Measurements from ENCODE around the gene MIS18A.

Gene MIS18A

DNA sequence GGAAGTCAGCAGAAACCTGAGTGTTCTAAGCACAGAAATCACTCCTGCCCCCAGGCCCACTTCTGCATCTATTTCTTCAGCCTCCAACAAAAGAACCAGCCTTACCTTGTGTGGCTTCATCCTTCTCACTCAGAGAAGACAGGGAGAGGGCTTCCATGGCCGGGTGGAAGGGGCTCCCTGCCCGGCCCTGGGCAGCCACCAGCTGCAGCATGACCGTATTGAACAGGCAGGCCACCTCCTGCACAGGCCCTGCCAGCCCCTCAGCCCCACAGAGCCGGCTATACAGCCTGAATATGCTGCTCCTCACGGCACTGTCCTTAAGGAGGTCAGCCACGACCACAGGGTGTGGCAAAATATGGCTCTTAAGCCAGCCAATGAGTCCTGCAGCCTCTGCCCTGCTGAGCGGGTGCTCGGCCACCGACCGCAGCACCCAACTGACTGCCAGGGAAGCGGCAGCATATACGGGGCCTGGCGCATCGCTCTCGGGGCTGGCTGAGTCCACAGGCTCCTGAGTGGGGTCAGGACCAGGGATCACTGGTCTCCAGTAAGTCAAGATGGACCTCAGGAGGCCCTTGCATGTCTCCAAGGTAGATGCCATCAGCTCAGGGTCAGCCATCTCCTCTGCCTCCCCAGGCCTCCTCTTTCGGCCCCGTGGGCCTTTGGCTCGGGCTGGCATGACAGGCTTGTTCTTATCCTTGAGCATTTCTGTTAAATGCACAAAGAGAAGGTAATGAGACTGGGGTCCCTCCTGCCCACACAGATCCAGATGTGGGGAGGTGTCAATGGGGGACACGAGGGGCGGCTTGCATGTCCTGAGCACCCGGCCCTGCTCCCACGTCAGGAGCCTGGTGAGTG is 37.7 kb upstream of the MIS18A start:
- H3K36me3 ChIP-seq = peaks cover 45% of the 10 kb centered on the region
- H3K27ac ChIP-seq = no peak overlapping the region
- H3K4me1 ChIP-seq (ENCODE audit: control insufficient read depth in 1 of 2, insufficient read depth in 1 of 2, low read depth in 1 of 2, low read length in 1 of 2) = no peaks in the 10 kb centered on the region
- H3K27me3 ChIP-seq = no peaks in the 10 kb centered on the region
- TF ChIP-seq, protein P1, sequence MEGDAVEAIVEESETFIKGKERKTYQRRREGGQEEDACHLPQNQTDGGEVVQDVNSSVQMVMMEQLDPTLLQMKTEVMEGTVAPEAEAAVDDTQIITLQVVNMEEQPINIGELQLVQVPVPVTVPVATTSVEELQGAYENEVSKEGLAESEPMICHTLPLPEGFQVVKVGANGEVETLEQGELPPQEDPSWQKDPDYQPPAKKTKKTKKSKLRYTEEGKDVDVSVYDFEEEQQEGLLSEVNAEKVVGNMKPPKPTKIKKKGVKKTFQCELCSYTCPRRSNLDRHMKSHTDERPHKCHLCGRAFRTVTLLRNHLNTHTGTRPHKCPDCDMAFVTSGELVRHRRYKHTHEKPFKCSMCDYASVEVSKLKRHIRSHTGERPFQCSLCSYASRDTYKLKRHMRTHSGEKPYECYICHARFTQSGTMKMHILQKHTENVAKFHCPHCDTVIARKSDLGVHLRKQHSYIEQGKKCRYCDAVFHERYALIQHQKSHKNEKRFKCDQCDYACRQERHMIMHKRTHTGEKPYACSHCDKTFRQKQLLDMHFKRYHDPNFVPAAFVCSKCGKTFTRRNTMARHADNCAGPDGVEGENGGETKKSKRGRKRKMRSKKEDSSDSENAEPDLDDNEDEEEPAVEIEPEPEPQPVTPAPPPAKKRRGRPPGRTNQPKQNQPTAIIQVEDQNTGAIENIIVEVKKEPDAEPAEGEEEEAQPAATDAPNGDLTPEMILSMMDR (IDR thresholded peaks at IDR 0.05) = no peak
- no peaks in the 10 kb centered on the region for H3K9me3 ChIP-seq
- H3K4me3 ChIP-seq (ENCODE audit: low read depth in 1 of 2, low read length in 1 of 2) = no peak overlapping the region

GRCh38 chr21:32315511-32316281 is 36.8 kb upstream of the MIS18A start:
- Histone ChIP-seq H3K27ac (no peak overlapping the region), H3K9me3 (no peaks in the 10 kb centered on the region), H3K4me3 (ENCODE audit: low read depth in 1 of 2, low read length in 1 of 2) (no peak overlapping the region), H3K4me1 (ENCODE audit: control insufficient read depth in 1 of 2, insufficient read depth in 1 of 2, low read depth in 1 of 2, low read length in 1 of 2) (no peaks in the 10 kb centered on the region), H3K36me3 (peaks cover 45% of the 10 kb centered on the region), H3K27me3 (no peaks in the 10 kb centered on the region)
- TF ChIP-seq, protein P1 (IDR thresholded peaks at IDR 0.05) = no peak

DNA sequence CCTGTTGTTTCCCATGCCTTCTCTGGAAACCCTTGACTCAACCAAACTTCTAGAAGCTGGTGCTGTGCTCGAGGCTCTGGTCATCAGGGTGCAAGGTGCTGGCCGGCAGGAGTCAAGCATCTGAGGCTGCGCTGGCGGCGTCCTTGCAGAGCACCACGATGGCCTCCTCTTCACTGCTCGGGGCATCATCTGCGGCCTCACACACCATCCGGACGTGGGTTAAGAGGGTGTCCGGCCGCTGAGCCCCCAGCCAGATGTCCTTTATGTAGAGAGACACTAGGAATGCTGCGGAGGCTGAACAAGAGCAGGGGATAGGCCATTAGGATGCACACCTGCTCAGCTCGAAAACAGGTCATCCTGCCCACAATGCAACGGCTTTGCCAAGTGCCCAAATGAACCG is 36.0 kb upstream of the MIS18A start:
- no peak overlapping the region for H3K27ac ChIP-seq
- H3K9me3 ChIP-seq = no peaks in the 10 kb centered on the region
- H3K27me3 ChIP-seq = no peaks in the 10 kb centered on the region
- no peak overlapping the region for H3K4me3 ChIP-seq (ENCODE audit: low read depth in 1 of 2, low read length in 1 of 2)
- TF ChIP-seq, protein P1 (IDR thresholded peaks at IDR 0.05) = no peak
- peaks cover 38% of the 10 kb centered on the region for H3K36me3 ChIP-seq
- H3K4me1 ChIP-seq (ENCODE audit: control insufficient read depth in 1 of 2, insufficient read depth in 1 of 2, low read depth in 1 of 2, low read length in 1 of 2) = no peaks in the 10 kb centered on the region

GRCh38 chr21:32312976-32313375 is 34.1 kb upstream of the MIS18A start:
- Histone ChIP-seq H3K4me3 (ENCODE audit: low read depth in 1 of 2, low read length in 1 of 2) (no peak overlapping the region), H3K9me3 (no peaks in the 10 kb centered on the region), H3K4me1 (ENCODE audit: control insufficient read depth in 1 of 2, insufficient read depth in 1 of 2, low read depth in 1 of 2, low read length in 1 of 2) (no peaks in the 10 kb centered on the region), H3K27ac (no peak overlapping the region), H3K27me3 (no peaks in the 10 kb centered on the region), H3K36me3 (peaks cover 22% of the 10 kb centered on the region)
- TF ChIP-seq, protein P1 (IDR thresholded peaks at IDR 0.05) = no peak

GRCh38 chr21:32312326-32312725 is 33.5 kb upstream of the MIS18A start:
- H3K9me3 ChIP-seq = no peaks in the 10 kb centered on the region
- H3K36me3 ChIP-seq = peaks cover 16% of the 10 kb centered on the region
- no peaks in the 10 kb centered on the region for H3K27me3 ChIP-seq
- H3K27ac ChIP-seq = no peak overlapping the region
- no peak overlapping the region for H3K4me3 ChIP-seq (ENCODE audit: low read depth in 1 of 2, low read length in 1 of 2)
- TF ChIP-seq, protein P1 (IDR thresholded peaks at IDR 0.05) = no peak
- no peaks in the 10 kb centered on the region for H3K4me1 ChIP-seq (ENCODE audit: control insufficient read depth in 1 of 2, insufficient read depth in 1 of 2, low read depth in 1 of 2, low read length in 1 of 2)

Measured in neutrophil (primary cell).